ENCODE data around the gene INPP5E.
A peak's percentile ranks its signal among the peaks of the same experiment; 100 is the strongest.

DNA sequence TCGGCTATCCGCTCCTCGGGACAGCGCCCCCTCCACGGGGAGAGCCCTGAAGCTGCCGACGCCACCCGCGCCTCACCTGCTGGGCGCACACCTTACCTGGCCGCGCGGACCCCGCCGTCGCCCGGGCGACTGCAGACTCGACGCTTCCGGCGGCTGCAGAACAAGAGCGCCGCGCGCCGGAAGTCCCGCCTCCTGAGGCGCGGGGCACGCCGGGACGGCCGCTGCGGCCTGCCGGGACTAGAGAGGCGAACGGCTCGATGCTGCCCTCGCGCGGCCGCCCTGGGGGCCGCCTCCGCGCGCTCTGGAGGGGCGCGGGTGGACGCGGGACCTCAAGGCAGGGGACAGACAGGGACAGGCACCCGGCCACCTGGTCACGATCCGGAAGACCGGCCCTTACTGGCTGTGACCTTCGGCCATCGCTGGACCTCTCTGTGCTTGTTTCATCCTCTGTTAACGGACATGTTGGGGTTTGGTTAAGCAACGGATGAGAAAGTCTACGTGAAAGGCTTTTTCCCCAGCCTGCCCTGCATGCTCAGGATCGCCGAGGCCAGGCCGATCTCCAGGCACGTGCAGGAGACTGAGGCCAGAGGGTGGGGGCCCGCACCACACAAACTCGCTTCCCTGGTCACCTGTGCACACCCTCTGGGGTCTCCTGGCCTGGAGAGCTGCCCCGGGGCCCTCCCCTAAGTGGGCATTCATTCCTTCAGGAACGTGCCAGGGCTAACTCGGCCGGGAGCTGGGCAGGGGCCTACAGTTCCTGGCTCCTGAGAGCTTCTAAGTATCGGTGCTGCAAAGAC, 39.4 kb downstream of the INPP5E start, which contains the start of gene SNAPC4:
- TF ChIP-seq, protein P1, sequence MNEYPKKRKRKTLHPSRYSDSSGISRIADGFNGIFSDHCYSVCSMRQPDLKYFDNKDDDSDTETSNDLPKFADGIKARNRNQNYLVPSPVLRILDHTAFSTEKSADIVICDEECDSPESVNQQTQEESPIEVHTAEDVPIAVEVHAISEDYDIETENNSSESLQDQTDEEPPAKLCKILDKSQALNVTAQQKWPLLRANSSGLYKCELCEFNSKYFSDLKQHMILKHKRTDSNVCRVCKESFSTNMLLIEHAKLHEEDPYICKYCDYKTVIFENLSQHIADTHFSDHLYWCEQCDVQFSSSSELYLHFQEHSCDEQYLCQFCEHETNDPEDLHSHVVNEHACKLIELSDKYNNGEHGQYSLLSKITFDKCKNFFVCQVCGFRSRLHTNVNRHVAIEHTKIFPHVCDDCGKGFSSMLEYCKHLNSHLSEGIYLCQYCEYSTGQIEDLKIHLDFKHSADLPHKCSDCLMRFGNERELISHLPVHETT (tag by site-specific recombination; IDR thresholded peaks at IDR 0.05) = no peak
- TF ChIP-seq CTCF (tag by site-specific recombination; IDR thresholded peaks at IDR 0.05) (peak; percentile 76), ZNF530 (tag by site-specific recombination; IDR thresholded peaks at IDR 0.05; ENCODE audit: low read depth) (no peak), ZNF394 (tag by site-specific recombination; IDR thresholded peaks at IDR 0.05; ENCODE audit: borderline replicate concordance) (no peak), GLIS2 (tag by site-specific recombination; IDR thresholded peaks at IDR 0.05) (no peak; the same call in 1 of the 2 replicates), REST (tag by site-specific recombination; IDR thresholded peaks at IDR 0.05) (no peak), ZNF274 (IDR thresholded peaks at IDR 0.05; ENCODE audit: low read length) (no peak), ZNF274 (tag by site-specific recombination; IDR thresholded peaks at IDR 0.05; ENCODE audit: borderline replicate concordance) (no peak)
- TF ChIP-seq, protein P2, sequence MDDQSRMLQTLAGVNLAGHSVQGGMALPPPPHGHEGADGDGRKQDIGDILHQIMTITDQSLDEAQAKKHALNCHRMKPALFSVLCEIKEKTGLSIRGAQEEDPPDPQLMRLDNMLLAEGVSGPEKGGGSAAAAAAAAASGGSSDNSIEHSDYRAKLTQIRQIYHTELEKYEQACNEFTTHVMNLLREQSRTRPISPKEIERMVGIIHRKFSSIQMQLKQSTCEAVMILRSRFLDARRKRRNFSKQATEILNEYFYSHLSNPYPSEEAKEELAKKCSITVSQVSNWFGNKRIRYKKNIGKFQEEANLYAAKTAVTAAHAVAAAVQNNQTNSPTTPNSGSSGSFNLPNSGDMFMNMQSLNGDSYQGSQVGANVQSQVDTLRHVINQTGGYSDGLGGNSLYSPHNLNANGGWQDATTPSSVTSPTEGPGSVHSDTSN (CRISPR knock-in tag; IDR thresholded peaks at IDR 0.05) = peak; percentile 83; the same call in 1 of the 2 replicates
- TF ChIP-seq, protein P3, sequence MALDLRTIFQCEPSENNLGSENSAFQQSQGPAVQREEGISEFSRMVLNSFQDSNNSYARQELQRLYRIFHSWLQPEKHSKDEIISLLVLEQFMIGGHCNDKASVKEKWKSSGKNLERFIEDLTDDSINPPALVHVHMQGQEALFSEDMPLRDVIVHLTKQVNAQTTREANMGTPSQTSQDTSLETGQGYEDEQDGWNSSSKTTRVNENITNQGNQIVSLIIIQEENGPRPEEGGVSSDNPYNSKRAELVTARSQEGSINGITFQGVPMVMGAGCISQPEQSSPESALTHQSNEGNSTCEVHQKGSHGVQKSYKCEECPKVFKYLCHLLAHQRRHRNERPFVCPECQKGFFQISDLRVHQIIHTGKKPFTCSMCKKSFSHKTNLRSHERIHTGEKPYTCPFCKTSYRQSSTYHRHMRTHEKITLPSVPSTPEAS (tag by site-specific recombination; IDR thresholded peaks at IDR 0.05) = no peak

All from HEK293 (cell line).